GM12878 (cell line): Measurements from ENCODE around the gene ZMIZ1. TPM values are rescaled to one million over a fixed set of nuclear protein-coding genes. Genes with fewer than 3 reads are reported as not detected.

Experiments
- BCL11A ChIP-seq: IDR thresholded peaks from 2 replicates; pipeline ENCODE4 v1.6.1; 2011; ENCODE audit warnings: low read depth, low read length
- CBX5 ChIP-seq: sonication (generic); IDR thresholded peaks from 2 replicates; pipeline ENCODE4 v1.6.1; 2016; ENCODE audit warnings: low read depth, moderate library complexity, mild to moderate bottlenecking, inconsistent platforms
- CHD4 ChIP-seq: fragments of 200-600 bp; sonication (generic); IDR thresholded peaks from 2 replicates; pipeline ENCODE4 v1.6.1; 2016; ENCODE audit warnings: mild to moderate bottlenecking
- E2F4 ChIP-seq: IDR thresholded peaks from 2 replicates; pipeline ENCODE4 v1.6.1; 2012; ENCODE audit warnings: low read depth, low read length, improper control_type of control experiment
- EGR1 ChIP-seq, 2 experiments: IDR thresholded peaks; 1 replicate in 1 of 2; 2 replicates in 1 of 2; pipeline ENCODE4 v1.6.1; 2011 to 2012; ENCODE audit warnings: low read depth in 2 of 2, low read length in 2 of 2, borderline replicate concordance in 1 of 2, mild to moderate bottlenecking in 1 of 2, moderate library complexity in 1 of 2
- ESRRA ChIP-seq: IDR thresholded peaks from 2 replicates; pipeline ENCODE4 v1.6.1; 2012; ENCODE audit warnings: mild to moderate bottlenecking, low read length, improper control_type of control experiment
- FOXM1 ChIP-seq: IDR thresholded peaks from 2 replicates; pipeline ENCODE4 v1.6.1; 2012; ENCODE audit warnings: low read depth, mild to moderate bottlenecking, inconsistent platforms, low read length, moderate library complexity
- GATAD2B ChIP-seq: fragments of 450-650 bp; conservative IDR thresholded peaks from 2 replicates; pipeline ENCODE4 v1.6.1; 2017; ENCODE audit warnings: low read depth, mild to moderate bottlenecking, moderate library complexity
- IRF3 ChIP-seq: fragments of 450-650 bp; IDR thresholded peaks from 2 replicates; pipeline ENCODE4 v1.6.1; 2014; ENCODE audit warnings: mild to moderate bottlenecking
- MEF2B ChIP-seq: fragments of 450-650 bp; IDR thresholded peaks from 2 replicates; pipeline ENCODE4 v1.6.1; 2018; ENCODE audit warnings: mild to moderate bottlenecking, moderate library complexity; ENCODE audit not compliant: partially characterized antibody, poor library complexity, severe bottlenecking
- MTA3 ChIP-seq: IDR thresholded peaks from 2 replicates; pipeline ENCODE4 v1.6.1; 2012; ENCODE audit warnings: low read length, inconsistent platforms, borderline replicate concordance
- NFIC ChIP-seq: IDR thresholded peaks from 2 replicates; pipeline ENCODE4 v1.6.1; 2012; ENCODE audit warnings: low read depth, mild to moderate bottlenecking, inconsistent platforms, low read length, moderate library complexity
- NFYA ChIP-seq: IDR thresholded peaks from 2 replicates; pipeline ENCODE4 v1.6.1; 2011; ENCODE audit warnings: low read depth, mild to moderate bottlenecking, low read length, improper control_type of control experiment, borderline replicate concordance
- NFYB ChIP-seq: IDR thresholded peaks from 2 replicates; pipeline ENCODE4 v1.6.1; 2011; ENCODE audit warnings: low read depth, mild to moderate bottlenecking, low read length, improper control_type of control experiment, moderate library complexity; ENCODE audit not compliant: insufficient read depth
- POLR2A ChIP-seq: IDR thresholded peaks from 2 replicates; pipeline ENCODE4 v1.6.1; 2011; ENCODE audit warnings: low read depth, mild to moderate bottlenecking, low read length
- RELA ChIP-seq: fragments of 450-650 bp; IDR thresholded peaks from 2 replicates; pipeline ENCODE4 v1.8.0; 2014; ENCODE audit warnings: borderline replicate concordance; ENCODE audit not compliant: partially characterized antibody
- SP1 ChIP-seq: IDR thresholded peaks from one replicate; pipeline ENCODE4 v1.6.1; 2011; ENCODE audit warnings: low read depth, low read length
- SUPT20H ChIP-seq: IDR thresholded peaks from 2 replicates; pipeline ENCODE4 v1.6.1; 2011; ENCODE audit warnings: low read depth, mild to moderate bottlenecking, low read length, moderate library complexity, borderline replicate concordance; ENCODE audit not compliant: control insufficient read depth
- TCF12 ChIP-seq: IDR thresholded peaks from 2 replicates; pipeline ENCODE4 v1.6.1; 2011; ENCODE audit warnings: low read depth, mild to moderate bottlenecking, low read length
- ZBED1 ChIP-seq: IDR thresholded peaks from 2 replicates; pipeline ENCODE4 v1.6.1; 2016; ENCODE audit warnings: borderline replicate concordance
- ZNF592 ChIP-seq: fragments of 450-650 bp; IDR thresholded peaks from 2 replicates; pipeline ENCODE4 v1.6.1; 2017; ENCODE audit warnings: mild to moderate bottlenecking, moderate library complexity
- polyA plus RNA-seq, 11 experiments: library from polyadenylated mRNA; depleted of rRNA in 4 of 11; unstranded in 6 of 11; stranded (reverse) in 5 of 11; fragments of >200 nt; fragmentation: Nextera tagmentation in 4 of 11; fragmentation: Illumina TruSeq in 1 of 11; extraction: Ambion mirVana in 4 of 11; extraction: Trizol in 1 of 11; gene quantifications; 1 replicate in 1 of 11; 2 replicates in 10 of 11; pipeline versions ENCODE4 v1.2.1 to v1.2.3, GENCODE V29; 2011 to 2016; ENCODE audit warnings: inconsistent platforms in 2 of 11, missing spikeins in 2 of 11, low read depth in 1 of 11
- total RNA-seq, 4 experiments: library from RNA; depleted of rRNA in 3 of 4; stranded (reverse); fragments of >200 nt in 3 of 4; fragmentation: Illumina TruSeq in 1 of 4; extraction: Trizol in 1 of 4; gene quantifications; 2 replicates each; pipeline versions ENCODE4 v1.2.1 to v1.2.3, GENCODE V29; 2013 to 2021
- TF ChIP-seq, protein P1 (sequence below): IDR thresholded peaks from 2 replicates; pipeline ENCODE4 v1.6.1; 2011; ENCODE audit warnings: low read depth, low read length, improper control_type of control experiment, borderline replicate concordance
- TF ChIP-seq, protein P2 (sequence below): fragments of 150-350 bp; IDR thresholded peaks from 2 replicates; pipeline ENCODE4 v1.6.1; 2014; ENCODE audit warnings: mild to moderate bottlenecking, low read depth, low read length

The ZMIZ1 gene
- total and polyA plus RNA-seq, 10 of the 15 experiments (the other 5 are each of a cell fraction or from before 2014, with no cell fraction given): 3.1 to 82.3 (median 14.9) TPM

DNA sequence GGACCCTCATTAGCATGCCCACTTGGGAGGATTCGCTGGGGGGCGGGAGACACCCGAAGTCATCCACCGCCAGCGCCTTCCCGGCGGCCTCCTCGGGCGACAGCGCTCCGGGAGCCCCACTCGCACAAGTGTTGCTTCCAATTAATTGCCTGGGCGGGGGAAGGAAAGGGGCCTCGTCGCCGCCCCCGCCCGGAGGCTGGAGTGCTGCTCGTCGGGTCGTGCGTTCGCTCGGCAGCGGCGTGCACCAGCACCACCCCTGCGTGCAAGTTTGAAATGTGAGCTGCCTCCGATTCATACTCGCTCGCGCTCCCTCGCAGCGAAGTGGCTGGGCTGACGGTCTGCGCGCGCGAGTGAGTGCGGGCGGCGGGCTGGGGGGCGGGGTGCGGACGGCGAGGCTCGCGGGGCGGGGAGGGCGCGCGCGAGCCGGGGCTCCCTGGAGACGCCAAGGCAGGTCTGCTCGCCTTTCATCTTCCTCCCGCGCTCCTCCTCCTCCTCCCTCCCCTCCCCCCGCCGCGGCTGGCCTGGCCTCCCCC, 173.9 kb downstream of the ZMIZ1 start (continued):
- TF ChIP-seq, protein P1, sequence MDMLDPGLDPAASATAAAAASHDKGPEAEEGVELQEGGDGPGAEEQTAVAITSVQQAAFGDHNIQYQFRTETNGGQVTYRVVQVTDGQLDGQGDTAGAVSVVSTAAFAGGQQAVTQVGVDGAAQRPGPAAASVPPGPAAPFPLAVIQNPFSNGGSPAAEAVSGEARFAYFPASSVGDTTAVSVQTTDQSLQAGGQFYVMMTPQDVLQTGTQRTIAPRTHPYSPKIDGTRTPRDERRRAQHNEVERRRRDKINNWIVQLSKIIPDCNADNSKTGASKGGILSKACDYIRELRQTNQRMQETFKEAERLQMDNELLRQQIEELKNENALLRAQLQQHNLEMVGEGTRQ: no peak
- TF ChIP-seq RELA (no peak), NFYA (no peak), CBX5 (no peak), CHD4 (no peak), ESRRA (no peak), SUPT20H (no peak), E2F4 (0 out of 2 replicates have a peak, but pooled peaks have one; percentile 33), POLR2A (peak; percentile 86), IRF3 (no peak), BCL11A (0 out of 2 replicates have a peak, but pooled peaks have one; percentile 22), ZBED1 (no peak; the same call in 1 of the 2 replicates), FOXM1 (no peak), MEF2B (no peak), TCF12 (no peak), MTA3 (no peak), SP1 (no peak), GATAD2B (peak; percentile 51; the same call in 1 of the 2 replicates), NFYB (no peak), EGR1 (IDR thresholded peaks at IDR 0.05; ENCODE audit: borderline replicate concordance in 1 of 2, low read depth in 2 of 2, low read length in 2 of 2) (peak; percentile 14 to 83), ZNF592 (no peak), NFIC (no peak)
- TF ChIP-seq, protein P2, sequence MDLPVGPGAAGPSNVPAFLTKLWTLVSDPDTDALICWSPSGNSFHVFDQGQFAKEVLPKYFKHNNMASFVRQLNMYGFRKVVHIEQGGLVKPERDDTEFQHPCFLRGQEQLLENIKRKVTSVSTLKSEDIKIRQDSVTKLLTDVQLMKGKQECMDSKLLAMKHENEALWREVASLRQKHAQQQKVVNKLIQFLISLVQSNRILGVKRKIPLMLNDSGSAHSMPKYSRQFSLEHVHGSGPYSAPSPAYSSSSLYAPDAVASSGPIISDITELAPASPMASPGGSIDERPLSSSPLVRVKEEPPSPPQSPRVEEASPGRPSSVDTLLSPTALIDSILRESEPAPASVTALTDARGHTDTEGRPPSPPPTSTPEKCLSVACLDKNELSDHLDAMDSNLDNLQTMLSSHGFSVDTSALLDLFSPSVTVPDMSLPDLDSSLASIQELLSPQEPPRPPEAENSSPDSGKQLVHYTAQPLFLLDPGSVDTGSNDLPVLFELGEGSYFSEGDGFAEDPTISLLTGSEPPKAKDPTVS: no peak
